K562 (cell line): Measurements from ENCODE around the gene F11R. TPM values are rescaled to one million over a fixed set of nuclear protein-coding genes. Genes with fewer than 3 reads are reported as not detected.

Experiments used
- ARID3A ChIP-seq: IDR thresholded peaks from 2 replicates; pipeline ENCODE4 v1.6.1; 2012; ENCODE audit warnings: low read depth, low read length, improper control_type of control experiment, borderline replicate concordance
- CHD2 ChIP-seq: IDR thresholded peaks from 2 replicates; pipeline ENCODE4 v1.6.1; 2011; ENCODE audit warnings: low read depth, low read length
- DEAF1 ChIP-seq: fragments of 450-650 bp; formaldehyde crosslinking; IDR thresholded peaks from 2 replicates; pipeline ENCODE4 v1.4.0; 2020; ENCODE audit warnings: mild to moderate bottlenecking, moderate library complexity
- ELF1 ChIP-seq: fragments of 200-800 bp; sonication (Bioruptor generic); IDR thresholded peaks from 2 replicates; pipeline ENCODE4 v1.6.1; 2016; ENCODE audit warnings: missing genetic modification characterization, missing compliant biosample characterization
- ESRRA ChIP-seq: fragments of 450-650 bp; IDR thresholded peaks from 2 replicates; pipeline ENCODE4 v1.6.1; 2014; ENCODE audit warnings: low read depth, mild to moderate bottlenecking, moderate library complexity, borderline replicate concordance
- FOXK1 ChIP-seq: sonication (generic); formaldehyde crosslinking; IDR thresholded peaks from 2 replicates; pipeline ENCODE4 v1.8.0; 2022; ENCODE audit warnings: missing genetic modification reagents, mild to moderate bottlenecking, borderline replicate concordance
- HOMEZ ChIP-seq: fragments of 250-450 bp; sonication (Bioruptor Pico); IDR thresholded peaks from 2 replicates; pipeline ENCODE4 v1.4.0; 2020; ENCODE audit warnings: mild to moderate bottlenecking, moderate library complexity
- MAFF ChIP-seq: IDR thresholded peaks from 2 replicates; pipeline ENCODE4 v1.6.1; 2012; ENCODE audit warnings: low read length, improper control_type of control experiment
- MITF ChIP-seq: IDR thresholded peaks from 2 replicates; pipeline ENCODE4 v1.6.1; 2014; ENCODE audit warnings: antibody characterized with exemption
- NCOA1 ChIP-seq: fragments of 450-650 bp; IDR thresholded peaks from 2 replicates; pipeline ENCODE4 v1.6.1; 2016; ENCODE audit warnings: low read depth
- NONO ChIP-seq, 2 experiments: fragments of 200-400 bp in 1 of 2; fragments of 450-650 bp in 1 of 2; formaldehyde crosslinking in 1 of 2; IDR thresholded peaks; 2 replicates each; pipeline ENCODE4 v1.6.1; 2017; ENCODE audit warnings: low read depth in 2 of 2, mild to moderate bottlenecking in 2 of 2, moderate library complexity in 2 of 2, low read length in 1 of 2
- OTX1 ChIP-seq: fragments of 450-650 bp; formaldehyde crosslinking; IDR thresholded peaks from 2 replicates; pipeline ENCODE4 v1.4.0; 2022; ENCODE audit warnings: mild to moderate bottlenecking
- PML ChIP-seq: IDR thresholded peaks from 2 replicates; pipeline ENCODE4 v1.6.1; 2012; ENCODE audit warnings: low read length, inconsistent platforms
- RCOR1 ChIP-seq, 2 experiments: IDR thresholded peaks; 2 replicates each; pipeline ENCODE4 v1.6.1; 2012; ENCODE audit warnings: low read depth in 2 of 2, low read length in 2 of 2, borderline replicate concordance in 1 of 2, improper control_type of control experiment in 1 of 2
- THRA ChIP-seq: fragments of 450-650 bp; IDR thresholded peaks from 2 replicates; pipeline ENCODE4 v1.6.1; 2017; ENCODE audit warnings: mild to moderate bottlenecking, moderate library complexity
- ZNF140 ChIP-seq: fragments of 250-450 bp; sonication (Bioruptor Pico); IDR thresholded peaks from 2 replicates; pipeline ENCODE4 v1.8.0; 2021; ENCODE audit warnings: moderate library complexity, mild to moderate bottlenecking, inconsistent platforms
- ZNF668 ChIP-seq: fragments of 250-450 bp; sonication (Bioruptor Pico); IDR thresholded peaks from 2 replicates; pipeline ENCODE4 v1.8.0; 2022; ENCODE audit warnings: mild to moderate bottlenecking, inconsistent platforms
- polyA plus RNA-seq, 8 experiments: library from polyadenylated mRNA; depleted of rRNA in 4 of 8; stranded (reverse) in 5 of 8; unstranded in 3 of 8; fragments of >200 nt; fragmentation: Nextera tagmentation in 2 of 8; fragmentation: Illumina TruSeq in 1 of 8; extraction: Ambion mirVana in 2 of 8; extraction: Trizol in 1 of 8; gene quantifications; 2 replicates each; pipeline versions ENCODE4 v1.2.1 to v1.2.3, GENCODE V29; 2011 to 2014; ENCODE audit warnings: inconsistent platforms in 1 of 8, missing spikeins in 1 of 8
- total RNA-seq, 7 experiments: library from RNA; depleted of rRNA in 6 of 7; stranded (reverse); fragments of >200 nt in 6 of 7; fragmentation: Illumina TruSeq in 2 of 7; extraction: Trizol in 2 of 7; gene quantifications; 2 replicates each; pipeline versions ENCODE4 v1.2.1 to v1.2.3, GENCODE V29; 2011 to 2021; ENCODE audit warnings: low replicate concordance in 1 of 7

Gene F11R
- total and polyA plus RNA-seq, 9 of the 15 experiments (the other 6 are each of a cell fraction or from before 2014, with no cell fraction given): 27.4 to 187 (median 52.5) TPM

GRCh38 chr1:161013488-161014230 is 7.3 kb downstream of the F11R start (continued):
- TF ChIP-seq HOMEZ (CRISPR knock-in tag) (no peak), NONO (IDR thresholded peaks at IDR 0.05; ENCODE audit: low read depth in 2 of 2, low read length in 1 of 2) (no peak), THRA (no peak), ESRRA (peak; percentile 84; the same call in 1 of the 2 replicates), NCOA1 (peak; percentile 86; the same call in 1 of the 2 replicates), ELF1 (tag) (peak; percentile 88), PML (peak; percentile 88), OTX1 (peak; percentile 73; the same call in 1 of the 2 replicates), ARID3A (0 out of 2 replicates have a peak, but pooled peaks have one; percentile 23), ZNF668 (CRISPR knock-in tag) (no peak), CHD2 (no peak), DEAF1 (CRISPR knock-in tag) (0 out of 2 replicates have a peak, but pooled peaks have one; percentile 6), RCOR1 (IDR thresholded peaks at IDR 0.05; ENCODE audit: borderline replicate concordance in 1 of 2, low read depth in 2 of 2, low read length in 2 of 2) (peak in 1 of 2 experiments; percentile 70; a peak in 3 of 4 replicates), MITF (no peak; the same call in 1 of the 2 replicates), FOXK1 (CRISPR knock-in tag) (no peak), MAFF (peak; percentile 46), ZNF140 (CRISPR knock-in tag) (no peak)
